HG03159 (cell line): ENCODE data around the gene PRMT6.
"Not testable (repeated sequence)": the region's sequence is repeated elsewhere in the genome, so short reads cannot be mapped to it uniquely, and the experiment has no call there.

Experiments used
- ATAC-seq: cut with Tn5 transposase; IDR thresholded peaks from one replicate; pipeline ENCODE4 v1.9.1; 2021; ENCODE audit warnings: mild to moderate bottlenecking, moderate library complexity; ENCODE audit not compliant: unreplicated experiment

Gene PRMT6

GRCh38 chr1:107056426-107057196, at the start of gene PRMT6:
Gene PRMT6, plus strand, starts transcription at chr1:107056674. Its CDS starts 42 bp downstream, at chr1:107056716.
- ATAC-seq, result peak; percentile 96

DNA sequence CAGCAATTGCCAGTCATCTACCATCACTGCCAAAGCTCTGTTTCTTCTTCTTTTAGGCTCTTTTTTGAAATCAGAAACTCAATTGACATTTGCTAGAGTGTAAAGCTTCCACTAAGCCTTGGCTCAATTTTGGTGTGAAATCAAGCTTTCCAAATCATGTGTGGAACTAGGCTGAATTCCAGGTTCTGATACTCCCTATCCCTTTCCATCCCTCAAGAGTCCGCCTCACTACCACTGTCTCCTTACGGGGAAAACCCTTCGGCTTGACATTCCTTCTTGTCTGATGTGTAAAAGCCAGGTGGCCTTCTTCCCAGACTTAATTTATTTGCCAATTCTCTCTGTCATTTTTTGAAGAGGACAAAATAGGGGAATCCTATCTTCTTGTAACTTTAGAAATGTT, 47.2 kb upstream of the PRMT6 start:
- ATAC-seq, result no peak

DNA sequence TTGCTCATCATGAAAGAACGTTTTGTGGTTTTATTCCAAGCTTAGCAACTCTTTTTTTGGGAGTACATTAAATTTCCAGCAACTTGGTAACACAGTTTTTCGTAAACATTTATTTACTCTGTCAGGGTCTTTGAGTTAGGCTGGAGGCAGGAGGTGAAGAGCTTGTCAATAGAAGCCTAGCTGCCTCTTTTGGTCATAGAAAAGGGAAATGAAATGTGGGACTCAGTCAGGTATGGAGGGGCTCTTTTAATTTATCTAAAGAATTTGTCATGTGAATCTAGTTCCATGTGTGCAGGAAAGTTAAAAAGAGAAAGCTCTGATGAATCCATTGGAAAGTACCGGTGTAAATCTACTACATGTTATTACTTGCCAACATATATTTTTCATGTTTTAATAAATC, 45.9 kb upstream of the PRMT6 start:
- peak; percentile 51 for ATAC-seq

DNA sequence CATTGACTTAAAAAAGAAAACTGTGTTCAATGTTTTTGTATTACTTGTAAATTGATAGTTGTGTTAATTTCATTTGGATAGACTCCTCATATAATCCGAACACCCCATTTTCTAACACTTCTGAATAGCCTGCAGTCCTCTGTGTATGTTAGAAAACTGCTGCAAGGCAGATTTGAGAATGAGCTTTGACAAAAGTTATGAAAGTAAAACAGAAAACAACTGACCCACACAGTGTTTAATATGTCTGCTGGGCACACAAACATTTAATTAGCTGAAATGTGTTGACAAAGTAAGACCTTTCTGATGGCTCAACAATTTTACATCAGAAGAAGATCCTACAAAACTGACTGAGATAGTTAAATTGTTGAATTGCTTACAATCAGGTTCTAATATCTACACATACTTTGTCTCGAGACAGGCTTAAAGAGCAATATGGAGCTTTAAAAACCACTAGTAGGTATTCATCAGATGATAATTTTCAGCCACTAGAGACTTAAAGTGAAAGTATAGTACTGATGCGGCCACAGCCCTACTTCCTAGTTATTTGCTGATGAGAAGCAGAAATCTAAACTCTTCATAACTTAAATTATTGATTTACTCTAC, 40.0 kb upstream of the PRMT6 start:
- peak; percentile 85 for ATAC-seq

DNA sequence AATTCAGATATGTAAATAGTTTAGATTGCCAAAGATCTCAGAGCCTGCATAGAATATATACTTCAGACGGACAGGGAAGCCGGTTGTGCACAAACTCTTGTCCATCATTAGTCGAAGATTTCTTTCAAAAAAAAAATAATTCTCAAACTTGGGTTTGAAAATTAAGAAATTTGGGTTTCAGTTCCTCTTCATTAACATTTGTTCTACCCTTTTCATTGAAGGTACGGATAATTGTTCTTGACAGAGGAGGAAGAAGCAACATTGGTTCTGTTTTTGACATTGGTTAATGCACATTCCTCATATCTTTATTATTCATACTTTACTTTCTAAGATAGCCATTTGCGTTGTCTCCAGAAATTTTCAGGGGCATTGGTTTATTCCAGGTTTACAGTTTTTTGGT, 38.0 kb upstream of the PRMT6 start:
- ATAC-seq, result no peak

- no peak for ATAC-seq
Observed at GRCh38 chr1:107019166-107019565, 37.3 kb upstream of the PRMT6 start.

GRCh38 chr1:107038874-107039273, 17.6 kb upstream of the PRMT6 start:
- not testable (repeated sequence) for ATAC-seq

DNA sequence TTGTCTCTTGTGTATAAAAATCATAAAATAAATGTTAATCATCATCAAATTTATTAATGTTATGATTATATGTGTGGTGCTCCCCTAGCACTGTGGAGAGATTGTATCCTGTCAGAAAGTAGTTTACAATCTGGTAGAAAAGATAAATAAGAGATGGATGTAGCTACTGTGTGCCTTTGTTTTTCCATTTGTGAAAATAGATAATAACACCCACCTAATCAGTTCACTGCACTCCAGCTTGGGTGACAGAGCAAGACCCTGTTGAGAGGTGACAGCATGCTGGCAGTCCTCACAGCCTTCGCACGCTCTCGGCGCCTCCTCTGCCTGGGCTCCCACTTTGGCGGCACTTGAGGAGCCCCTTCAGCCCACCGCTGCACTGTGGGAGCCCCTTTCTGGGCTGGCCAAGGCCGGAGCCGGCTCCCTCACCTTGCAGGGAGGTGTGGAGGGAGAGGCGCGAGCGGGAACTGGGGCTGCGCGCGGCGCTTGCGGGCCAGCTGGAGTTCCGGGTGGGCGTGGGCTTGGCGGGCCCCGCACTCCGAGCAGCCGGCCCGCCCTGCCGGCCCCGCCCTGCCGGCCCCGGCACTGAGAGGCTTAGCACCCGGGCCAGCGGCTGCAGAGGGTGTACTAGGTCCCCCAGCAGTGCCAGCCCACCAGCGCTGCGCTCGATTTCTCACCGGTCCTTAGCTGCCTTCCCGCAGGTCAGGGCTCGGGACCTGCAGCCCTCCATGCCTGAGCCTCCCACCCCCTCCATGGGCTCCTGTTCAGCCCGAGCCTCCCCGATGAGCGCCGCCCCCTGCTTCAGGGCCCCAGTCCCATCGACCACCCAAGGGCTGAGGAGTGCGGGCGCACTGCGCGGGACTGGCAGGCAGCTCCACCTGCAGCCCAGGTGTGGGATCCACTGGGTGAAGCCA, 11.9 kb upstream of the PRMT6 start:
- ATAC-seq, result not testable (repeated sequence)

DNA sequence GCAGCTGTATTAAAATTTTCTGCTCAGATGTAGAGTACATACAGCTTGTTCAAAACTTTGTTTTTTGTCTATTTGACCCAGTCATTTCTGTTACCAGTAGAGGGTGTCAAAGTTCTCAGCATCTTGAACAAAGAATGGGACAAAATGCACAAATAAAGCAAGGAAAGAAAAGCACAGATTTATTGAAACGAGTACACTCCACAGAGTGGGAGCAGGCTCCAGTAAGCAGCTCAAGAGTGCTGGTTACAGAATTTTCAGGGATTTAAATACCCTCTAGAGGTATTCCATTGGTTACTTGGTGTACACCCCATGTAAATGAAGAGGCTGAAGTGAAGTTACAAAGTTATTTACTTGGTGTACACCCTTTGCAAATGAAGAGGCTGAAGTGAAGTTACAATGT, 8.9 kb upstream of the PRMT6 start:
- no peak for ATAC-seq

DNA sequence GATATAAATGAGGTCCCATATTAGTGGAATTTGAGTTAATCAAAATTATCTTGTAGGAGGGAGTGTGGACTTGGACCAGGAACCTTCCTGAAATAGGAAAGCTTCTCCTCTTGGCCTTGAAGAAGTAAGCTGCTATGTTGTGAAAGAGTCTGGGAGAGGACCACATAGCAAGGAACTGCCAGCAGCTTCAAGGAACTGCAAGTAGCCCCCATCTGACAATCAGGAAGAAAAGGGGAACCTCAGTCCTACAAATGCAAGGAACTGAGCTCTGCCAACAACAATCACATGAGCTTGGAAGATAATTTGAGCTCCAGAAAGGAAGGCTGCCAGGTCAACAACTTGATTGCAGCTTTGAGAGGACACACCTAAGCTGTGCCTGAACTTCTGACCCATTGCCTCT, 8.2 kb upstream of the PRMT6 start:
- ATAC-seq, result no peak

DNA sequence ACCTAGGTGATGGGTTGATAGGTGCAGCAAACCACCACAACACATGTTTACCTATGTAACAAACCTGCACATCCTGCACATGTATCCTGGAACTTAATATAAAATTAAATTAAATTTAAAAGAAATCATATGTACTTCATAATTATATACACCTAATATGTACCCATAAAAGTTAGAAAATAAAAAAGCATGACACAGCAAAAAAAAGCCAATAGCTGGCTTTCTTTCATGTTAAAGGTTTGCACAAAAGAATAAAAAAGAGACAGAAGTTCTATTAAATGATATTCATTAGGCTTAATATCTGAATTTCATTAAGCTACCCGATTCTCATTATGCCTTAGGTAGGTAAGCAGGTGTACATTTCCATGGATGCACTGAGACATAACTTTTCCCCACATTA, 5.2 kb upstream of the PRMT6 start:
- ATAC-seq, result no peak

DNA sequence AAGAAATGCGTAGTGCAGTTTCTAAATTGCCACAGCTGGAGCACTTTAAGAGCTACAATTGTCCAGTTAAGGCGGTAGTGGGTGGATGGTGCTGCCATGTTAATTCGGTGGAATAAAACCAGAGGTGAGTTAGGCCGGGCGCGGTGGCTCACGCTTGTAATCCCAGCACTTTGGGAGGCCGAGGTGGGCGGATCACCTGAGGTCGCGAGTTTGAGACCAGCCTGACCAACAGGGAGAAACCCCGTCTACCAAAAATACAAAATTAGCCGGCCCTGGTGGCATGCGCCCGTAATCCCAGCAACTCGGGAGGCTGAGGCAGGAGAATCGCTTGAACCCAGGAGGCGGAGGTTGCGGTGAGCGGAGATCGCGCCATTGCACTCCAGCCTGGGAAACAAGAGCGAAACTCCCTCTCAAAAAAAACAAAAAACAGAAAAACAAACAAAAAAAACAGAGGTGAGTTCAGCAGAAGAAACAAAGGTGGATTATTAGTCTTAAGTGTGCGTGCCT, 502 bp upstream of the PRMT6 start:
- ATAC-seq, result not testable (repeated sequence)

DNA sequence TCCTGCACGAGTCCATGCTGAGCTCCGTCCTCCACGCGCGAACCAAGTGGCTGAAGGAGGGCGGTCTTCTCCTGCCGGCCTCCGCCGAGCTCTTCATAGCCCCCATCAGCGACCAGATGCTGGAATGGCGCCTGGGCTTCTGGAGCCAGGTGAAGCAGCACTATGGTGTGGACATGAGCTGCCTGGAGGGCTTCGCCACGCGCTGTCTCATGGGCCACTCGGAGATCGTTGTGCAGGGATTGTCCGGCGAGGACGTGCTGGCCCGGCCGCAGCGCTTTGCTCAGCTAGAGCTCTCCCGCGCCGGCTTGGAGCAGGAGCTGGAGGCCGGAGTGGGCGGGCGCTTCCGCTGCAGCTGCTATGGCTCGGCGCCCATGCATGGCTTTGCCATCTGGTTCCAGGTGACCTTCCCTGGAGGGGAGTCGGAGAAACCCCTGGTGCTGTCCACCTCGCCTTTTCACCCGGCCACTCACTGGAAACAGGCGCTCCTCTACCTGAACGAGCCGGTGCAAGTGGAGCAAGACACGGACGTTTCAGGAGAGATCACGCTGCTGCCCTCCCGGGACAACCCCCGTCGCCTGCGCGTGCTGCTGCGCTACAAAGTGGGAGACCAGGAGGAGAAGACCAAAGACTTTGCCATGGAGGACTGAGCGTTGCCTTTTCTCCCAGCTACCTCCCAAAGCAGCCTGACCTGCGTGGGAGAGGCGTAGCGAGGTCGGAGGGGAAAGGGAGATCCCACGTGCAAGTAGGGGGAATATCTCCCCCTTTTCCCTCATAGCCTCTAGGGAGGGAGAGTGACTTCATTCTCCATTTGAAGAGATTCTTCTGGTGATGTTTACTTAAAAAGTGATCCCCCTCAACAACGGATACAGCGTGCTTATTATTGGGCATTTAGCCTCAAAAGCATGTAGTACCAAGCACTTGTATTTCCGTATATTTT, 991 bp downstream of the PRMT6 start:
- ATAC-seq, result peak; percentile 53

DNA sequence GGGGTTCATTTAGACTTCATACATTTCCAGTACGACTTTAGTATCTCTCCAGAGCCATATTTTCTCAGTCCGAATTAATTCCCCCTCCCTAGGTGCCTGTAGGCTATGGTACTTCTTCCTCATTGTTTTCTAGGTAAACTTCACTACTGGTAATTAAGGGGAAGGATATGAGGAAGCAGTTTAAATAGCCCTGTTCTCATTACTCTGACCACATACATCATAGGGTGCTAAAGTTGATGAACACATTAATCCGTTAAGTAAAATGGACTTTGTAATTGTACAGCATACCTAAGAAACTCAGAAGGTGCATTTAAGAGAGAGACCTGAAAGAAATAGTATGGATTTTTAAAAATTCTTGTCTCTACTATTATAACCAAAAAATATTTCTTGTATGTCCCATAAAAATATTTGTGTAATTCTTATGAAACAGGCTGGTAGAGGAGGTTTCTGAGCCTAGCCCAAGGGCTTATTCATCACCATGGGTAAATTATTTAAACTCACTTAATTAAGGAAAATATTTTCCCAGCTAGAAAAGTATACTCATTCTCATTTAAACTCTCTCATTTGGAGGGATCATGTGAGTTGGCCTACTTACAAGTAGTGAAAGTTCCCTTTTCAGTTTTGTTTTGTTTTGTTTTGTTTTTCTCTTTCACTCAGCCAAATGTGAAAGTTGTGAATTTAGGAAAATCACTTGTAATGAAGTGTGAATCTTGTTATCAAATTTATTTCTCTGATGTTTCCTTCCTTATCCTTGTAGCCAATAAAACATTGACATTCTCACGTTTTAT, 2.0 kb downstream of the PRMT6 start:
- ATAC-seq, result no peak

GRCh38 chr1:107061886-107062285, 5.4 kb downstream of the PRMT6 start:
- ATAC-seq, result no peak

- ATAC-seq, result no peak
Observed at GRCh38 chr1:107073493-107073892, 17.0 kb downstream of the PRMT6 start.

DNA sequence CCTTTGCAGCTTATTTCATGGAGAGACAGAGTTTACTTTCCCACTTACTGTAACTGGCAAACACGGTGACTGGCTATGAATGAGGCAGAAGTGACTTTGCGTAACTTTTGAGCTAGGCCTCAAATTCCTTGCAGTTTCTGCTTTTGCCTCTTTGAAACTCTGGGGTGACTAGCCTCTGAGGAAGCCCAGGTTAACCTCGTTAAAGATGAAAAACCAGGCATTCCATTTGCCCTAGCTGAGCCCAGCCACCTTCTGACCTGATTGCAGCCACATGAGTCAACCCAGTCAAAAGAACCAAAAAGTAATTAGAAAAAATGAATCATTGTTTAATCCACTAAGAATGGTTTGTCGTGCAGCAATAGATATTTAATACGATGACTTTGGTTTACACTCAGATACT, 20.4 kb downstream of the PRMT6 start:
- no peak for ATAC-seq

GRCh38 chr1:107079249-107079648, 22.8 kb downstream of the PRMT6 start:
- no peak for ATAC-seq

DNA sequence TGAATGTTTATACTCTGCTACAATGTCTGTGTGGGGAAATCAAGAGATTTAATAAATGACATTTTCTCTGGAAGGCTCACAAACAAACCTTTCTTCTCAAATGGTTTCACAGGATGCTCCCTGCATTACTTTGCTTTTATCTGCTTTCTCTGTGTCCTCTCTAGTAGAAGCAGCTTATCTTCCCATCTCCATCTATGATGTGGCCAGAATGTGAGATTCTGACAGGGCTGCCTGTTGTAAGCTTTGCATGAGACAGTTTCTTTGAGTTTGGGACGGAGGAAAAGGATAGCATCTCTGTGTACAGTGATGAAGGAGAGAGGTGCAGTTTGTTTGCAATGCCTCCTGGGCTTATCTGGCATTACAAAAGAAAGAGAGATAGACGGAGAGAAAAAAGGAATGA, 24.6 kb downstream of the PRMT6 start:
- no peak for ATAC-seq

DNA sequence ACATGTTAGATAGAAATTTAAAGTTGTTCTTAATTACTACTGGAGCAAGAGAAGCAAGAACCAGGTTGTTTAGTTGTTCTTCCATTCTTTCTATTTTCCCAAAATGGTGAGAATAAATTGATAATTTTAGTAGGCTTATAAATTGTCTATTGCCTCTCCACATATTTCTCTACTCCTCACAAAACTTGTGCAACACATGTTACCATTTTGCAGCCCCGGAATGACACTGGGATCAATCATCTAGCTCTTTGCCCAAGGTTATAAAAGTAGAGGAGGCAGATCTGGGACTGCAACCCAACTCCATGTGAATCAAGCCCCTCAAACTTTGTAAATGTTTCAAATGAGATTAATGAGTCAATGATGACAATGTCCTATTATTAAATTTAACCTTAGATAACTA, 34.9 kb downstream of the PRMT6 start:
- ATAC-seq, result no peak
